RPMI8226 (cell line): ENCODE data around the gene FMN2.

Experiments
- DNase-seq: peaks from one replicate; pipeline ENCODE4 v3.0.0-alpha.2; 2015

The FMN2 gene

GRCh38 chr1:240457203-240457602 lies 365.5 kb downstream of the FMN2 start:
- no peak for DNase-seq

GRCh38 chr1:240462277-240462676 lies 370.6 kb downstream of the FMN2 start:
- DNase-seq, result no peak

GRCh38 chr1:240462766-240463395 lies 371.2 kb downstream of the FMN2 start:
- no peak for DNase-seq

GRCh38 chr1:240464099-240464498 lies 372.4 kb downstream of the FMN2 start:
- no peak for DNase-seq

GRCh38 chr1:240465531-240465940 lies 373.9 kb downstream of the FMN2 start:
- no peak for DNase-seq

- DNase-seq, result no peak
Measured at GRCh38 chr1:240466509-240466908, 374.8 kb downstream of the FMN2 start.

- no peak for DNase-seq
Measured at GRCh38 chr1:240467895-240468294, 376.2 kb downstream of the FMN2 start.

GRCh38 chr1:240468656-240469055 lies 377.0 kb downstream of the FMN2 start:
- no peak for DNase-seq

GRCh38 chr1:240474133-240474614 lies 382.5 kb downstream of the FMN2 start:
- DNase-seq, result no peak

- no peak for DNase-seq
Measured at GRCh38 chr1:240475832-240476231, 384.1 kb downstream of the FMN2 start.

GRCh38 chr1:240478536-240478935 lies 386.9 kb downstream of the FMN2 start:
- no peak for DNase-seq

- no peak for DNase-seq
Measured at GRCh38 chr1:240484804-240485443, 393.2 kb downstream of the FMN2 start.

GRCh38 chr1:240486611-240487010 lies 394.9 kb downstream of the FMN2 start:
- DNase-seq, result no peak

- DNase-seq, result no peak
Measured at GRCh38 chr1:240487493-240487892, 395.8 kb downstream of the FMN2 start.

- no peak for DNase-seq
Measured at GRCh38 chr1:240491156-240491555, 399.5 kb downstream of the FMN2 start.

GRCh38 chr1:240491796-240492195 lies 400.1 kb downstream of the FMN2 start:
- DNase-seq, result no peak

GRCh38 chr1:240492832-240493440 lies 401.3 kb downstream of the FMN2 start:
- DNase-seq, result peak; percentile 73

- no peak for DNase-seq
Measured at GRCh38 chr1:240495601-240496000, 403.9 kb downstream of the FMN2 start.

GRCh38 chr1:240496356-240496755 lies 404.7 kb downstream of the FMN2 start:
- no peak for DNase-seq

- no peak for DNase-seq
Measured at GRCh38 chr1:240496941-240497340, 405.3 kb downstream of the FMN2 start.

- no peak for DNase-seq
Measured at GRCh38 chr1:240497908-240498307, 406.2 kb downstream of the FMN2 start.

- DNase-seq, result no peak
Measured at GRCh38 chr1:240498335-240498734, 406.7 kb downstream of the FMN2 start.

- no peak for DNase-seq
Measured at GRCh38 chr1:240499012-240499411, 407.3 kb downstream of the FMN2 start.

- DNase-seq, result no peak
Measured at GRCh38 chr1:240500647-240501046, 409.0 kb downstream of the FMN2 start.
